Measurements from ENCODE around the gene ZNF280C. TPM values are rescaled to one million over a fixed set of nuclear protein-coding genes. Genes with fewer than 3 reads are reported as not detected.

Gene ZNF280C
- total and polyA plus RNA-seq, 10 donors: 1.3 to 6.8 (median 5.0) TPM

- peaks cover 0 to 4% (median 0%) of the 10 kb centered on the region in 7 donors for H3K27me3 ChIP-seq (replicated peaks in 1 of 7)
- H3K36me3 ChIP-seq: no peaks in the 10 kb centered on the region
- WGBS, 5 donors: 67 to 81% (median 79%) methylated on average over 4 of the region's 4 CpGs
- TF ChIP-seq POLR2AphosphoS5 (IDR thresholded peaks at IDR 0.05) (no peak), CTCF (IDR thresholded peaks at IDR 0.05 in 8 of 11, conservative IDR thresholded peaks at IDR 0.05 in 3 of 11) (no peak), POLR2A (IDR thresholded peaks at IDR 0.05) (no peak)
- H3K9me3 ChIP-seq: no peaks in the 10 kb centered on the region
- DNase-seq: no peak
- intact Hi-C loops (cut with DNase I; ENCODE audit: low total_unique reads): no loop called here
- peaks cover 0 to 52% (median 23%) of the 10 kb centered on the region in 6 donors for H3K4me1 ChIP-seq
- peak overlapping the region in 4 of 8 donors; percentile 88 to 93 (median 90) for H3K27ac ChIP-seq
- peak overlapping the region in 3 of 8 donors; percentile 54 to 74 (median 56) for H3K4me3 ChIP-seq
Measured at GRCh38 chrX:130167040-130167439, 101.7 kb downstream of the ZNF280C start.

GRCh38 chrX:130166503-130166777, 102.3 kb downstream of the ZNF280C start:
- Histone ChIP-seq H3K36me3 (no peaks in the 10 kb centered on the region), H3K4me3 (peak overlapping the region; percentile 14 to 74 (median 56)), H3K27ac (peak overlapping the region; percentile 75 to 93 (median 90)), H3K27me3 (replicated peaks in 1 of 7) (no peaks in the 10 kb centered on the region), H3K4me1 (peaks cover 0 to 49% (median 23%) of the 10 kb centered on the region in 6 donors), H3K9me3 (no peaks in the 10 kb centered on the region)
- DNase-seq: no peak
- intact Hi-C loops (cut with DNase I; ENCODE audit: low total_unique reads): no loop called here
- WGBS, 5 donors: 0 to 49% (median 3%) methylated on average over 4 of the region's 4 CpGs
- TF ChIP-seq POLR2AphosphoS5 (IDR thresholded peaks at IDR 0.05) (no peak), POLR2A (IDR thresholded peaks at IDR 0.05) (no peak), CTCF (IDR thresholded peaks at IDR 0.05 in 8 of 11, conservative IDR thresholded peaks at IDR 0.05 in 3 of 11) (no peak)

GRCh38 chrX:130165703-130166502, 102.8 kb downstream of the ZNF280C start, which contains the start of gene AIFM1:
Gene AIFM1, minus strand, starts transcription at chrX:130165841. Its CDS starts 185 bp downstream, at chrX:130165656.
- H3K4me1 ChIP-seq: peaks cover 0 to 47% (median 23%) of the 10 kb centered on the region in 6 donors
- H3K36me3 ChIP-seq: no peaks in the 10 kb centered on the region
- TF ChIP-seq POLR2A (IDR thresholded peaks at IDR 0.05) (peak in 1 of 3 donors; percentile 3), POLR2AphosphoS5 (IDR thresholded peaks at IDR 0.05) (peak; percentile 89 to 93 (median 92)), CTCF (IDR thresholded peaks at IDR 0.05 in 8 of 11, conservative IDR thresholded peaks at IDR 0.05 in 3 of 11) (no peak)
- intact Hi-C loops (cut with DNase I; ENCODE audit: low total_unique reads): no loop called here
- no peaks in the 10 kb centered on the region for H3K27me3 ChIP-seq (replicated peaks in 1 of 7)
- WGBS, 5 donors: 0 to 46% (median 1%) methylated on average over 20 to 50 of the region's 50 CpGs
- no peaks in the 10 kb centered on the region for H3K9me3 ChIP-seq
- H3K4me3 ChIP-seq: peak within 1 kb of the TSS; percentile 14 to 74 (median 56)
- peak within 1 kb of the TSS; percentile 75 to 93 (median 90) for H3K27ac ChIP-seq
- DNase-seq: peak; percentile 96

- Histone ChIP-seq H3K9me3 (no peaks in the 10 kb centered on the region), H3K4me3 (peak overlapping the region; percentile 14 to 74 (median 56)), H3K4me1 (peaks cover 0 to 42% (median 21%) of the 10 kb centered on the region in 6 donors), H3K27ac (peak overlapping the region; percentile 75 to 93 (median 90)), H3K36me3 (no peaks in the 10 kb centered on the region), H3K27me3 (replicated peaks in 1 of 7) (no peaks in the 10 kb centered on the region)
- DNase-seq: no peak
- intact Hi-C loops (cut with DNase I; ENCODE audit: low total_unique reads): no loop called here
- WGBS, 5 donors: 0 to 42% (median 14%) methylated on average over 31 to 32 of the region's 32 CpGs; no CpG with 5 or more reads in 1 of the 5 donors
- TF ChIP-seq POLR2A (IDR thresholded peaks at IDR 0.05) (no peak), POLR2AphosphoS5 (IDR thresholded peaks at IDR 0.05) (no peak), CTCF (IDR thresholded peaks at IDR 0.05 in 8 of 11, conservative IDR thresholded peaks at IDR 0.05 in 3 of 11) (no peak)
Measured at GRCh38 chrX:130165181-130165702, 103.5 kb downstream of the ZNF280C start.

Data from spleen (tissue), 11 donors.